ENCODE data around the gene PLSCR4.
A peak's percentile ranks its signal among the peaks of the same experiment; 100 is the strongest.
"Not testable (repeated sequence)": the region's sequence is repeated elsewhere in the genome, so short reads cannot be mapped to it uniquely, and the experiment has no call there.

PLSCR4 gene, protein sequence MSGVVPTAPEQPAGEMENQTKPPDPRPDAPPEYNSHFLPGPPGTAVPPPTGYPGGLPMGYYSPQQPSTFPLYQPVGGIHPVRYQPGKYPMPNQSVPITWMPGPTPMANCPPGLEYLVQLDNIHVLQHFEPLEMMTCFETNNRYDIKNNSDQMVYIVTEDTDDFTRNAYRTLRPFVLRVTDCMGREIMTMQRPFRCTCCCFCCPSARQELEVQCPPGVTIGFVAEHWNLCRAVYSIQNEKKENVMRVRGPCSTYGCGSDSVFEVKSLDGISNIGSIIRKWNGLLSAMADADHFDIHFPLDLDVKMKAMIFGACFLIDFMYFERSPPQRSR

DNA sequence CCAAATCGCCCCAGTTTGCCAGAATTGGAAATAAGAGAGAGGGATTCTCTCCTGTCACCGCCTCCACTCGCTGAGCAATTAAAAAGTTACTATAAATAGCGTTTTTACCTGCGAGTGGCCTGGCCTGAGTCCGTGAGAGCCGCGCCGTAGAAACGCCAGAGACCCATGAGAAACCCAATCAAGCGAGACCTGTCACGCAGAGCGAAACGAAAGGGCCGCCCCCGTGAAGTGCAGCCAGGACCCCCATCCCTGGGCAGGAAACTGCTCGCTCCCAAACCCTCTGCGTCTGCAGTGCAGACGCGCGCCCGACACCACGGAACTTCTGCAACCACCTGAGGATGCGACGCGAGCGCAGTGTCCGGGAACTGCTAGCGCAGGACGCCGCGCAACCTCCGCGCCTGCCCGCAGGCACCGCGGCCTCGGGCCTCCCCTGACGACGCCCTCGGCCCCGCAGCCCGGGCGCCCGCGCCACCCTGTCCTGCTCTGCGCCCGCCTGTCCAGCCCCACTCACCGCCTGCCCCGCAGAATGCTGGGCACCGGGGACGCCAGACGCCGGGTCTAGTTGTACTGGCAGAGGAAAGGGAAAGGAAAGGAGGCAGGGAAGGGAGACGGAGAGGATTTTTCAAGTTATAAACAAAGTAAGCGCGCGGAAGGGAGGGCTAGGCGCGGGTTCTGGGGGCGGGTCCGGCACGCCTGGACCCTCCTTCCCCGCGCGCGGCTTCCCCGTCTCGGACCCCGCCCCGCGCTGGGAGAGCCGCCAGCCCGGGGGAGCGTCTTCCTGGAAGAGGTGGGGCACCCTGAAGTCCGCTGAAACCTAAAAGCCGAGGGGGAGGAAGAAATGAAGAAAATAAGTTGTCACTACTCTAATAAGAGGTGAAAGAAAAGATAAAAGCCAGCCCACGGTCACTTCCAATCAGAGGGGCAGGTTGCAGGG lies at the start of gene PLSCR4:
TSS of gene PLSCR4 (minus strand) at position 657 of the 934 bp plus-strand sequence. CDS start 29,034 bp downstream, outside the sequence.
- no peaks in the 10 kb centered on the region for H3K9me3 ChIP-seq (ENCODE audit: low read length)
- H2AFZ ChIP-seq (ENCODE audit: low read depth, low read length) = peak within 1 kb of the TSS; percentile 99
- peaks cover 2% of the 10 kb centered on the region for H3K4me1 ChIP-seq (ENCODE audit: insufficient read depth, low read length)
- H3K36me3 ChIP-seq (ENCODE audit: insufficient read depth, low read length) = no peaks in the 10 kb centered on the region
- no peaks in the 10 kb centered on the region for H3K27me3 ChIP-seq (ENCODE audit: insufficient read depth, low read length)
- peak within 1 kb of the TSS; percentile 62 for H3K4me3 ChIP-seq (ENCODE audit: low read length)

DNA sequence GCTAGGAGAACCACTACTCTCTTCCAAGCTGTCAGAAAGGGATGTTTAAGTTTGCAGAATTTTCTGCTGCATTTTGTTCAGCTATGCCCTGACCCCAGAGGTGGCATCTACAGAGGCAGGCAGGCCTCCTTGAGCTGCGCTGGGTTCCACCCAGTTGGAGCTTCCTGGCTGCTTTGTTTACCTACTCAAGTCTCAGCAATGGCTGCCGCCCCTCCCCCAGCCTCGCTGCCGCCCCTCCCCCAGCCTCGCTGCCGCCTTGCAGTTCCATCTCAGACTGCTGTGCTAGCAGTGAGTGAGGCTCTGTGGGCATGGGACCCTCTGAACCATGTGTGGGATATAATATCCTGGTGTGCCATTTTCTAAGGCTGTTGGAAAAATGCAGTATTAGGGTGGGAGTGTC lies 42.5 kb upstream of the PLSCR4 start:
- H3K9me3 ChIP-seq (ENCODE audit: low read length); H2AFZ ChIP-seq (ENCODE audit: low read depth, low read length); H3K27me3 ChIP-seq (ENCODE audit: insufficient read depth, low read length); H3K4me3 ChIP-seq (ENCODE audit: low read length); H3K4me1 ChIP-seq (ENCODE audit: insufficient read depth, low read length); H3K36me3 ChIP-seq (ENCODE audit: insufficient read depth, low read length): not testable (repeated sequence)

DNA sequence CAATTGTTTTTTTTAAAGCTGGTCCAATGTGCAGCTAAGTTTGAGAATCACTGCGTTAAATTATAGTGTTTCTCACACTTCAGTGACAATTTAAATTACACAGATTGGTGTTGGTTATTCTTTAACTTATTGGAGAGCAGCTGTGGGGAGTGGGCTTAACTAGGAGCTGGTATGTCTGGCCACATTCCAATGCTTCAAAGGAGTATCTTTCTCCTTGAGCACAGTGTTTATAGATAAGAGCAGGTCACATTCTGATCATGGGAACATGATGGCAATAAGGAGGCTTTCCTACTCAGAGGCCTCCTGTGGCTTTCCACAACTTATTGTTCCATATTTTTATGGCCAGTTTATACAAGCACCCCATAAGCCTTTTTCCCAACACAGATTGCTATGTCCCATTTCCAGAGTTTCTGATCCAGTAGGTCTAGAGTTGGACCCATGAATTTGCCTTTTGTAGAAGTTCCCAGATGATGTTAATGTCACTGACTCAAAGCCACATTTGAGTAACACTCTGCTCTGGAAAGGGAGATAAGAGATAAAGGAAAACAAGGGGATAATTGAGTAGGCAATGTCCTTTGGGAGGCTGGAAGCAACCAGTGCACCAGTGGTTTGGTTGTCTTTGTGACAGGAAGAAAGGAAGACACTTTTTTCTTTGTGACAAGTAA lies 33.0 kb upstream of the PLSCR4 start:
- Histone ChIP-seq H3K4me1 (ENCODE audit: insufficient read depth, low read length) (no peaks in the 10 kb centered on the region), H3K9me3 (ENCODE audit: low read length) (no peaks in the 10 kb centered on the region), H3K4me3 (ENCODE audit: low read length) (no peak overlapping the region), H2AFZ (ENCODE audit: low read depth, low read length) (no peak overlapping the region), H3K27me3 (ENCODE audit: insufficient read depth, low read length) (no peaks in the 10 kb centered on the region), H3K36me3 (ENCODE audit: insufficient read depth, low read length) (no peaks in the 10 kb centered on the region)

DNA sequence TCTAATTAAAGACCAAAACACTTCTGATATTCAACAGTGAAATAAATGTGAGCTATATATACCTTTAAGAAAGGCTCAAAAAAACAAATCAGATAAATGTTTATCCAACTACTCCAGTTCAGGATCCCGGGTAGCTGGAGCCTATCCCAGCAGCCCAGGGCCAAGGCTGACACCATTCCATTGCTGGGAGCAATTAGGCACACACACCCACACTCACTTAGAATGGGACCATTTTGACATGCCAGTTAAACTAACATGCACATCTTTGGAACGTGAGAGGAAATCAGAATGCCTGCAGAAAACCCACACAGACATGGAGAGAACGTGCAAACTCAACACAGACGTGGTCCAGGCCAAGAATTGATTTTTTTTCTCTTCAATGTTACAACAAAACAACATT lies 30.0 kb upstream of the PLSCR4 start:
- Histone ChIP-seq H3K9me3 (ENCODE audit: low read length) (no peaks in the 10 kb centered on the region), H3K27me3 (ENCODE audit: insufficient read depth, low read length) (no peaks in the 10 kb centered on the region), H2AFZ (ENCODE audit: low read depth, low read length) (no peak overlapping the region), H3K4me1 (ENCODE audit: insufficient read depth, low read length) (no peaks in the 10 kb centered on the region), H3K4me3 (ENCODE audit: low read length) (no peak overlapping the region), H3K36me3 (ENCODE audit: insufficient read depth, low read length) (no peaks in the 10 kb centered on the region)

DNA sequence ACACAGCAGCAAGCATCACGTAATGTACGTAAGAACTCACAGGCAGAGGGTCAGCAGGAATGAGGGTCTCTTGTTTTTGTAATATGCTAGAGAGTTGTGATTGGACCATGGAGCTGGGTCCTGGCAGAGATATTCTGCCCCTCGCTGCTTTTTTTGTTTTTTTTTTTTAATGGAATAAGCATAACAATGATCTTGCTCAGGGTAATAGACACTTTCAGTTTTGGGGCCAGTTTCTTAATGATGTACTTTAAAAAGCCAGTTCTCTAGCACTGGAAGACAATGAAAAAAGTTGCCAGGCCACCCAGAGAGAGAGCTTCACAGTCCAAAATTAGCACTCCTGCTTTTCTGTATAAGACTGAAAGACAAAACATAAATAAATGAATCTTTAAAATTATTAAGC lies 29.0 kb upstream of the PLSCR4 start:
- Histone ChIP-seq H3K9me3 (ENCODE audit: low read length) (no peaks in the 10 kb centered on the region), H3K27me3 (ENCODE audit: insufficient read depth, low read length) (no peaks in the 10 kb centered on the region), H3K4me3 (ENCODE audit: low read length) (no peak overlapping the region), H3K36me3 (ENCODE audit: insufficient read depth, low read length) (no peaks in the 10 kb centered on the region), H2AFZ (ENCODE audit: low read depth, low read length) (no peak overlapping the region), H3K4me1 (ENCODE audit: insufficient read depth, low read length) (no peaks in the 10 kb centered on the region)

DNA sequence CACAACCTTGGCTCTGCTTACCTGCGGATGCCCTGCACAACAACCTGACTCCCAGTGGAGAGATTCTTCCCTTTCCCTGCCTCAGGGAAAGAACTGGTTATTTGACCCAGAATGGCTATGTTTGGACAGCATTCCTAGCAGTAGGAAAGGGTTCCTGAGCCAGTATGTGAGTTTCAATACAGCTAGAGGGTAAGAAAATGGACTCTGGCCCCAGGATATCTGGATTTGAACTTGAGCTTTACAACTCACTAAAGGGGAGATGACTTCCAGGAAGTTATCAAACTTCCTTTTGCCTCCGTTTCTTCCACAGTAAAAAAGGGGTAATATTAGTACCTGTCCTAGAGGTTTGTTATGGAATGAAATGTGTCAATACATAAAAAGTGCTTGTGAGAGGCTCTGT lies 28.1 kb upstream of the PLSCR4 start:
- Histone ChIP-seq H3K4me1 (ENCODE audit: insufficient read depth, low read length) (no peaks in the 10 kb centered on the region), H3K4me3 (ENCODE audit: low read length) (no peak overlapping the region), H3K27me3 (ENCODE audit: insufficient read depth, low read length) (no peaks in the 10 kb centered on the region), H3K9me3 (ENCODE audit: low read length) (no peaks in the 10 kb centered on the region), H3K36me3 (ENCODE audit: insufficient read depth, low read length) (no peaks in the 10 kb centered on the region), H2AFZ (ENCODE audit: low read depth, low read length) (no peak overlapping the region)

DNA sequence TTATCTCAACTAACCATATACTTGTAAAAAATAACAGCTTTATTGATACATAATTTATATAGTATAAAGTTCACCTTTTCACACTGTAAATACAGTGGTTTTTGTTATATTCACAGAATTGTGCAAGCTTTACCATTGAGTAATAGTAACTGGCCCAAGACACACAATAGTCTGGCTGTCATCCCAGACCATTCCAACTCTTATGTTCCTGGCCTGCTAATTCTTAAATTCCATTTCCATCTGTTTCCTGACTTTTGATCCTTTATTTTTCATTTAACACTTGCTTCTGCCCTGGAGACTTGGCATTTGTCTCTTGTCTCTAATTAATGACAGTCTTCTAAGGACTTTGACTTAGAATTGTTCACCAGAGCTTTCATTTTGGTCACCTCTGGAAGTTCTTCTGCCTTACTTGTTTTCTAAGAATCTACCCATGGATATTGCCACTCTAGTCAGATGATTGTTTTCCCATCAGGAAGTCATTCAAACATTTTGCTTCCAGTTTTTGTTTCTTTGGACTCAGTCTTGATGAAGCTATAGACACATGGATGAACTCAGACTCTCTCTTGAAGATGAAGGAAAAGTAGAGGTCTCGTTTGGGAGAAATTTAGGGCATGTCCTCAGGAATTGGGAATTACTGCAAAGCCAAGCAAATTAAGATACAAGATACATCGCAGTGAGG lies 27.2 kb upstream of the PLSCR4 start:
- no peaks in the 10 kb centered on the region for H3K4me1 ChIP-seq (ENCODE audit: insufficient read depth, low read length)
- H2AFZ ChIP-seq (ENCODE audit: low read depth, low read length) = no peak overlapping the region
- no peak overlapping the region for H3K4me3 ChIP-seq (ENCODE audit: low read length)
- H3K36me3 ChIP-seq (ENCODE audit: insufficient read depth, low read length) = no peaks in the 10 kb centered on the region
- H3K9me3 ChIP-seq (ENCODE audit: low read length) = no peaks in the 10 kb centered on the region
- no peaks in the 10 kb centered on the region for H3K27me3 ChIP-seq (ENCODE audit: insufficient read depth, low read length)

DNA sequence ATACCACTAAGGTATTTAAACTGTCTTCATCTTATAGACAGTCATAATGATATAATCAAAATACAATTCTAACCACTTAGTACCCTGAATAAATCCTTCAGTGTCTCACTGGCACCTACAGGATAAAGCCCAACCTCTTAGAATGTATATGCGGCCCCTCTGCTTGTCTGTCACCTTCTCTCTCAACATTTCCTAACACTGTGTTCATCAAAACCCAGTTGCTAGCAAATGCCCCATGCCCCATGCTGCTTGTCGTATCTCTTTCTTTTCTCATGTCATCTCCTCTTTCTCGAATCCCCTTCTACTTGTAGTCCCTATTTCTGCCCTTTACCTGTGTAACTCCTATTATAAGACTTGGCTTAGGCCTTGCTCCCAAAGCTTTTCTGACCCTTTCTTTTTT lies 24.6 kb upstream of the PLSCR4 start:
- no peak overlapping the region for H2AFZ ChIP-seq (ENCODE audit: low read depth, low read length)
- H3K36me3 ChIP-seq (ENCODE audit: insufficient read depth, low read length) = no peaks in the 10 kb centered on the region
- no peak overlapping the region for H3K4me3 ChIP-seq (ENCODE audit: low read length)
- H3K9me3 ChIP-seq (ENCODE audit: low read length) = no peaks in the 10 kb centered on the region
- no peaks in the 10 kb centered on the region for H3K27me3 ChIP-seq (ENCODE audit: insufficient read depth, low read length)
- H3K4me1 ChIP-seq (ENCODE audit: insufficient read depth, low read length) = no peaks in the 10 kb centered on the region

DNA sequence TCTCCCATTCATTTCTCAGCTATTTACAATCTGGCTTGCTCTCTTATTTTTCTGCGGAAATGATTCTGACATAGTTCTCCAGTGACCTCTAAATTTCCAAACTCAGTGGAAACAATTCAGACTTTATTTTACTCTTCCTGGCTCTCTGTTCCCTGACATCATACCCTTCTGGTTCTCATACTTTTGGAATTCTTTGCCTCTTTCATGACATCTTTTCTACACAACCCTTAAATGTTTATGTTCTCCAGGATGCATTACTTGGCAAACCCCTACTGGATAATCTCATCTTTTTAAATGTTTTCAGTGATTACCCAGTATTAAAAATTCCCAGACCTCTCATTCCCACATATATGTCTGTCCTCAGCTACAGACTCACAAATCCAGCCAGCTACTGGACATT lies 23.9 kb upstream of the PLSCR4 start:
- Histone ChIP-seq H3K4me3 (ENCODE audit: low read length) (no peak overlapping the region), H3K27me3 (ENCODE audit: insufficient read depth, low read length) (no peaks in the 10 kb centered on the region), H3K4me1 (ENCODE audit: insufficient read depth, low read length) (no peaks in the 10 kb centered on the region), H3K36me3 (ENCODE audit: insufficient read depth, low read length) (no peaks in the 10 kb centered on the region), H2AFZ (ENCODE audit: low read depth, low read length) (no peak overlapping the region), H3K9me3 (ENCODE audit: low read length) (no peaks in the 10 kb centered on the region)

DNA sequence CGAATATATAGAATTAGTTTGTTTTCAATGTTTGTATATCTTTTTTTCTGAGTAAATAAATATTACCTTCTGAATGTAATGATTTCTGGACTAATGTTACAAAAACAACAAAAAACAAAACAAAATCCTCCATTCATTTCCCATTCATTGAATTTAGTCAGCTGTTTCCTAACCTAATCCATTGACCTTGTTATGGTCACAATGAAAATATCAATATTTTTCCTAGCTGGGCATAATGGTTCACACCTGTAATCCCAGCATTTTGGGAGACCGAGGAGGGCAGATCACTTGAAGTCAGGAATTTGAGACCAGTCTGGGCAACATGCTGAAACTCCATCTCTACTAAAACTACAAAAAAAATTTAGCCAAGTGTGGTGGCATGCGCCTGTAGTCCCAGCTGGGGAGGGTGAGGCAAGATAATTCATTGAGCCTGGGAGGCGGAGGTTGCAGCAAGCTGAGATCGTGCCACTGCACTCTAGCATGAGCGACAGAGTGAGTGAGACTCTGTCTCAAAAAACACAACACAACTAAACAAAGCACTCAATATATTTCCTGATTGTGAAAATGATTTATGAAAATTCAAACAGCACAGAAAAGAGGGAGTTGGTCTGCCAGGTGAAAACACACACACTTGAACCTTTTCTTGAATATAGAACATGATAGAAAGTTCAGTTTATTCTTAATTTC lies 23.0 kb upstream of the PLSCR4 start:
- no peaks in the 10 kb centered on the region for H3K36me3 ChIP-seq (ENCODE audit: insufficient read depth, low read length)
- H3K4me3 ChIP-seq (ENCODE audit: low read length) = no peak overlapping the region
- H3K4me1 ChIP-seq (ENCODE audit: insufficient read depth, low read length) = no peaks in the 10 kb centered on the region
- no peaks in the 10 kb centered on the region for H3K27me3 ChIP-seq (ENCODE audit: insufficient read depth, low read length)
- no peak overlapping the region for H2AFZ ChIP-seq (ENCODE audit: low read depth, low read length)
- no peaks in the 10 kb centered on the region for H3K9me3 ChIP-seq (ENCODE audit: low read length)

DNA sequence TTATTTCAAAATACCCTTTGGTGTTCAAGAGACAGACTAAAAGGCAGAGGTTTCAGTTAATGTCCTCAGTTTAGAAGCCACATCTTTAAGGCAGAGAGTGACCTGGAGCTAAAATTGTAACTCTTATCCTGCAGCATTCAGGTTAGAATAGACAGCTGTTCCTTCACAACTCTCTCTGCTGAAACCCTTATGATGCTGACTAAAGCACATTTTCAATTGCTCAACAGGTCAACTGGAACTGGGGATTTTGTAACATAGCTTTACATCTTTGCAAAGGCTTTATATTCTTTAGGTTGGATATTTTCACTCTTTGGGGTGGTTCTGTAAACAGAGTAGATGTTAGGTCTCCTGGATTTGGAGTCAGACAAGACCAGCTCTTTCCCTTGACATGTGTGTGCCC lies 20.3 kb upstream of the PLSCR4 start:
- Histone ChIP-seq H3K36me3 (ENCODE audit: insufficient read depth, low read length) (no peaks in the 10 kb centered on the region), H3K9me3 (ENCODE audit: low read length) (no peaks in the 10 kb centered on the region), H3K27me3 (ENCODE audit: insufficient read depth, low read length) (no peaks in the 10 kb centered on the region), H3K4me3 (ENCODE audit: low read length) (no peak overlapping the region), H2AFZ (ENCODE audit: low read depth, low read length) (no peak overlapping the region), H3K4me1 (ENCODE audit: insufficient read depth, low read length) (no peaks in the 10 kb centered on the region)

DNA sequence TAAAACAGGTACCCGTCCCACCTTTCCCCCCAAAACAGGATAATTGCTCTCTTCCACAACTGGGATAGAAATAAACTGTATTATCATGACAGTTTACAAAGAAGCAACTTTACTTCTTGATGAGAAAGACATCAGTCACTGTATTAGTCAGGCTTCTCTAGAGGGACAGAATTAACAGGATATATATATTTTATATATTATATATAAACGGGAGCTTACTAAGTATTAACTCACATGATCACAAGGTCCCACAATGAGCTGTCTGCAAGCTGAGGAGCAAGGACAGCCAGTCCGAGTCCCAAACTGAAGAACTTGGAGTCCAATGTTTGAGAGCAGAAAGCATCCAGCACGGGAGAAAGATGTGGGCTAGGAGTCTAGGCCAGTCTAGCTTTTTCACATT lies 18.4 kb upstream of the PLSCR4 start:
- Histone ChIP-seq H3K36me3 (ENCODE audit: insufficient read depth, low read length) (no peaks in the 10 kb centered on the region), H3K9me3 (ENCODE audit: low read length) (no peaks in the 10 kb centered on the region)

More for the DNA sequence above, 18.4 kb upstream of the PLSCR4 start:
- no peaks in the 10 kb centered on the region for H3K27me3 ChIP-seq (ENCODE audit: insufficient read depth, low read length)
- no peak overlapping the region for H2AFZ ChIP-seq (ENCODE audit: low read depth, low read length)
- no peak overlapping the region for H3K4me3 ChIP-seq (ENCODE audit: low read length)
- no peaks in the 10 kb centered on the region for H3K4me1 ChIP-seq (ENCODE audit: insufficient read depth, low read length)

All from neuron (in vitro differentiated cells).